Activated CD4-positive, alpha-beta T cell treated with anti-CD3 and anti-CD28 coated beads, Interleukin-2, amount 50 U/mL, for 24 hours (primary cell): Measurements from ENCODE around the gene MIER3.

Source experiments
- DNase-seq, 2 donors: peaks; one replicate each; pipeline ENCODE4 v3.0.0-alpha.2; 2020; ENCODE audit warnings: low read depth in 1 of 2, low spot score in 1 of 2

The MIER3 gene

DNA sequence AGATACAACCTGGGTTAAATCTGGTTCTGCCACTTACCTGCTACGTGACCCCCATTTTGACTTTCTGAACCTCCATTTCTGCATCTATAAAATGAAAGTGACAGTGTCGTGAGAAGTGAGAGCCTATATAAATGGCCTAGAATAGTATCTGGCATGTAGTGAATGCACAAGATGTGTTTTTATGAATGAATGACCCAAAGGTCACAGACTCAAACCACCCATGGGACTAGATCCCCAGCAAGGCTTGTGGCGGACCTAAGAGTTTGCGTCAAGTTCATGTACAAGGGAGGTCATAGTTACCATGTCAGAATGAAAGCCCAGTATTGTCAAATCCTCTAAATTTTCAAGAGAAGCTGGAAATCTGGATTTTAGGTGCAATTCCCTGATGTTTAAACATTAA, 53.7 kb downstream of the MIER3 start:
- no peak for DNase-seq

- no peak for DNase-seq
Observed at GRCh38 chr5:56896763-56897162, 55.2 kb downstream of the MIER3 start.

GRCh38 chr5:56893251-56893951, 58.5 kb downstream of the MIER3 start:
- DNase-seq, result no peak

- no peak for DNase-seq
Observed at GRCh38 chr5:56881571-56881970, 70.4 kb downstream of the MIER3 start.

DNA sequence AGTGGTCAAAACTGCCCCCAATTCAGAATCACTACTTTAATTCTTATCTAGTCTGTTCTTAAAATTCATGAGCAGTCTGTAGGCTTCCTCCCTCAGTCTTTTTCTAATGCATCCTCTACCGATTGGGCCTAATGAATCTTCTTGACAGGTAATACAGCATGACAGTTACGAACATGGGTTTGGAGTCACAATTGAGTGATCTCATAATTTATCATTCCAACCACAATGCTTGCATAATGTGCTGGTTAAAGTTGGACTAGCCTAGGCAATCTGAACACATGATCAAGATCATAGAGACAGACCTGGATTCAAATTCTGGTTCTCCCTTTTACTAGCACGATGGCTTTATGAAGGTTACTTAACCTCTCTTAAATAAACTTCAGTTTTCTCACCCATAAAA, 75.6 kb downstream of the MIER3 start:
- DNase-seq, result no peak

DNA sequence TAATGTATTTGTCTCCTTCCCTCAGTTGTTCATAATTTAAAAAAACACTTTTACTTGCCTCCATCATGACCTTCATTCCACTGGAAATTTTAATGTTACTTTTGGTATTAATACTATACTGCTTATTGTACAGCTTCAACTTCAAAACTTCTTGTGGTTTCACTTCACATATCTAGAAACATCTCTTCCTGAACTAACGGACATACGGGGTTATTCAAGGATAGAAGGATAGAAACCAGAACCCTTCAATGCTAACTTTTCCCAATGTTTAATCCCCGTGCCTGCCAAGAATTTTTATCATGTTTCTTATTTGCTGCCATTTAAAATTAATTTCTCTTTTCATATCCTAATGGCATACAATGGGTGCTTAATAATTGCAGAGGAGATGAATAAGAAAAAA, 78.9 kb downstream of the MIER3 start:
- no peak for DNase-seq

DNA sequence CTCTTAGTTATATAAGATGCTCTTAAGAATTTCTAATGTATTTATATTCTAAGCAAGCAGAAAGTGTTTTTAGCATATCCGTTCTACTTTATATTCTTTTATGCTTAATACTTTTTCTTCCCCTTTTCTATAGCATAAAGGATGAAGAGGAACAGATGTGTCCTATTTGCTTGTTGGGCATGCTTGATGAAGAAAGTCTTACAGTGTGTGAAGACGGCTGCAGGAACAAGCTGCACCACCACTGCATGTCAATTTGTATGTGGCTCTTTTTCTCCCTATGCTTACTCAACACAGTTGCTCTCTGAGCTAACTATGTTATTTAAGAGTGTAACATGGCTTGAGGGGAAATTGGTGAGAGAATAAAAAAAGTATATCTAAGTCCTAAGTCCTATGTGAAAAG, 80.1 kb downstream of the MIER3 start:
- no peak for DNase-seq
